ENCODE results near the gene FAM168B.

DNA sequence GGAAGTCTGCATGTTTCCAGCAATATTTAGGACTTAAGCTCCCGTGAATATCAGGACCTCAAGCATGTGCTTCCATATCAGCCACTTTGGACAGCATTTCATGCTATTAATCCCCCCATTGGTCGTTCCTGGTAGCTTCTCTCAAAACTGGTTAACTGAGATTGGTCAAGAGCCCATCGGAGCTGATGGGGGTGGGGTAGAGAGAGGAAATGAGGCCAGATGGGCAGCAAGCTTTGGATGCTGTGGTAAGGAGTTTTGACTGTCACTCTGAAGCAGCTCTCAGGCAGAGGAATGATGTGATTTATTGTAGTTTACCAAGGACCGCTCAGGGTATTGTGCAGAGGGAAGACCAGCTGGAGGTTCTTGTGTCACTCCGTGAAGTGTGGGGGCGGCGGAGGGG, 81.8 kb downstream of the FAM168B start:
- TF ChIP-seq POLR2AphosphoS5 (IDR thresholded peaks at IDR 0.05; ENCODE audit: low read depth, low read length), result no peak
- TF ChIP-seq POLR2A (IDR thresholded peaks at IDR 0.05; ENCODE audit: low read depth, low read length), result no peak
- no peak for TF ChIP-seq SPI1 (IDR thresholded peaks at IDR 0.05; ENCODE audit: low read depth, low read length)
- TF ChIP-seq TAF1 (IDR thresholded peaks at IDR 0.05; ENCODE audit: low read depth, low read length), result no peak
- TF ChIP-seq POU2F2 (IDR thresholded peaks at IDR 0.05; ENCODE audit: low read depth, low read length), result no peak
